Mucosa of descending colon (tissue), 3 donors: ENCODE data around the gene ZNF621. TPM values are rescaled to one million over a fixed set of nuclear protein-coding genes. Genes with fewer than 3 reads are reported as not detected.

Experiments used
- ATAC-seq: fragments of 200-7000 bp; cut with Tn5 transposase; one replicate; pipeline ENCODE4 v1.9.1; 2020; ENCODE audit warnings: mild to moderate bottlenecking, moderate library complexity
- DNase-seq, 3 donors: peaks; one replicate each; pipeline ENCODE4 v3.0.0-alpha.2; 2020
- H3K36me3 ChIP-seq: fragments of 200-600 bp; one replicate; pipeline ENCODE4 v1.8.0; 2021; ENCODE audit warnings: low read depth, mild to moderate bottlenecking
- H3K4me1 ChIP-seq: fragments of 200-600 bp; one replicate; pipeline ENCODE4 v1.8.0; 2021; ENCODE audit warnings: low read depth, mild to moderate bottlenecking
- H3K4me3 ChIP-seq: fragments of 200-600 bp; one replicate; pipeline ENCODE4 v1.8.0; 2021; ENCODE audit warnings: mild to moderate bottlenecking
- H3K9me3 ChIP-seq: fragments of 200-600 bp; one replicate; pipeline ENCODE4 v1.8.0; 2021; ENCODE audit warnings: mild to moderate bottlenecking
- CTCF ChIP-seq: fragments of 200-600 bp; IDR thresholded peaks from one replicate; pipeline ENCODE4 v1.8.0; 2022; ENCODE audit warnings: antibody characterized with exemption, mild to moderate bottlenecking
- intact Hi-C, 2 donors: fragments of 100-400 bp; cut with DNase I in 1 of 2; cut with micrococcal nuclease in 1 of 2; formaldehyde crosslinking; loops; one replicate each; pipeline versions ENCODE4 v1.11.0 to v1.11.1; 2022; cut with DNase I, micrococcal nuclease
- long read RNA-seq, 2 donors: library from polyadenylated mRNA; unstranded; transcript quantifications; one replicate each; pipeline ENCODE4 v2.0.0, GENCODE V29; 2019 to 2021
- total RNA-seq, 3 donors: library from RNA; stranded (reverse); fragmentation: NEBNext Ultra II Directional in 2 of 3; extraction: Animal tissue kit (Norgen Biotek cat#: 25700) in 2 of 3; gene quantifications; one replicate each; pipeline versions ENCODE4 v1.2.1 to v1.2.4, GENCODE V29; 2021 to 2023
- donor health status: DM: no; HTN: no; CAD: no; lungs with moderate emphysema.
- donor health status: DM: no; HTN: no; CAD: no.
- donor health status: DM: no; HTN: yes; CAD: no.

ZNF621 gene
- total RNA-seq: 10 to 100 TPM; 16.6 to 21.9 (median 18.6) TPM
- long read RNA-seq, donor 1, full-length matches to known transcripts: 6 of 8 reads
- long read RNA-seq, donor 1, partial matches to known transcripts: 0 of 8 reads
- long read RNA-seq, donor 1, other reads (novel, unspliced or antisense): 2 of 8 reads
- long read RNA-seq, donor 2, full-length matches to known transcripts: 3 of 3 reads
- long read RNA-seq, donor 2, partial matches to known transcripts: 0 of 3 reads
- long read RNA-seq, donor 2, other reads (novel, unspliced or antisense): 0 of 3 reads

GRCh38 chr3:40524568-40525285 is at the start of gene ZNF621:
Gene ZNF621, plus strand, starts transcription at chr3:40524960. Its CDS starts 881 bp downstream, at chr3:40525841.
- Histone ChIP-seq H3K36me3 (no peaks in the 10 kb centered on the region), H3K4me3 (peak within 1 kb of the TSS; percentile 75), H3K4me1 (peaks cover 4% of the 10 kb centered on the region), H3K9me3 (no peaks in the 10 kb centered on the region)
- intact Hi-C loops: no loop called here
- TF ChIP-seq CTCF: no peak
- peak; percentile 94 to 96 (median 94) for DNase-seq
- peak; percentile 100 for ATAC-seq

- H3K36me3 ChIP-seq: no peaks in the 10 kb centered on the region
- intact Hi-C loops: no loop called here
- TF ChIP-seq CTCF: no peak
- no peaks in the 10 kb centered on the region for H3K4me1 ChIP-seq
- DNase-seq (peak; percentile 79 to 83 (median 82)), ATAC-seq (peak; percentile 98)
- H3K4me3 ChIP-seq: peak within 1 kb of the TSS; percentile 83
- no peaks in the 10 kb centered on the region for H3K9me3 ChIP-seq
These were observed 48.0 kb upstream of the ZNF621 start, which contains the start of gene ZNF619 for GRCh38 chr3:40476478-40477470. Gene ZNF619, plus strand, starts transcription at chr3:40477122. Its CDS starts 858 bp downstream, at chr3:40477980.

GRCh38 chr3:40477666-40478065 is 47.1 kb upstream of the ZNF621 start:
- Histone ChIP-seq H3K9me3 (no peaks in the 10 kb centered on the region), H3K4me1 (no peaks in the 10 kb centered on the region), H3K36me3 (no peaks in the 10 kb centered on the region), H3K4me3 (no peak overlapping the region)
- TF ChIP-seq CTCF: no peak
- peak; percentile 26 for ATAC-seq
- DNase-seq: no peak
- intact Hi-C loops: no loop called here

GRCh38 chr3:40487172-40487571 is 37.6 kb upstream of the ZNF621 start:
- Histone ChIP-seq H3K9me3 (peaks cover 17% of the 10 kb centered on the region), H3K4me1 (no peaks in the 10 kb centered on the region), H3K4me3 (no peak overlapping the region), H3K36me3 (no peaks in the 10 kb centered on the region)
- intact Hi-C loops: no loop called here
- DNase-seq (no peak), ATAC-seq (no peak)
- TF ChIP-seq CTCF: no peak

GRCh38 chr3:40490916-40491315 is 33.8 kb upstream of the ZNF621 start:
- Histone ChIP-seq H3K4me3 (no peak overlapping the region), H3K9me3 (peaks cover 17% of the 10 kb centered on the region), H3K36me3 (no peaks in the 10 kb centered on the region), H3K4me1 (no peaks in the 10 kb centered on the region)
- no peak for DNase-seq
- TF ChIP-seq CTCF: no peak
- intact Hi-C loops: no loop called here
- ATAC-seq: no peak
